Astrocyte (in vitro differentiated cells and primary cell): ENCODE measurements around the gene C19orf25.

Source experiments
- EZH2 ChIP-seq: IDR thresholded peaks from 2 replicates; pipeline ENCODE4 v1.6.1; 2012; ENCODE audit warnings: mild to moderate bottlenecking, low read length, inconsistent platforms; ENCODE audit not compliant: insufficient read depth
- TF ChIP-seq, protein P1 (sequence below): IDR thresholded peaks from 2 replicates; pipeline ENCODE4 v1.5.1; 2011; ENCODE audit warnings: low read depth, mild to moderate bottlenecking, inconsistent platforms, low read length, moderate library complexity; ENCODE audit not compliant: insufficient read depth

DNA sequence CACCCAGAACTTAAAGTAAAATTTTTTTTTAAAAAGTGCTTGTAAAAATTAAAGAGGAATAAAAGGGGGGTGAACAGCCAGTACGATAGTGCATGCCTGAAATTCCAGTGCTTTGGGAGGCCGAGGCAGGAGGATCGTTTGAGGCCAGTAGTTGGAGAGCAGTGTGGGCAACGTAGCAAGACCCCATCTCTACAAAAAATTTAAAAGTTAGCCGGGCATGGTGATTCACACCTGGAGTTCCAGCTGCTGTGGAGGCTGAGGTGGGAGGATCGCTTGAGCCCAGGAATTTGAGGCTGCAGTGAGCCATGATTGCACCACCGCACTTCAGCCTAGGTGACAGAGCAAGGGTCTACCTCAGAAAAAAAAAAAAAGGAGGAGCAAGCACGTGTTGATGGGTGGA is 26.0 kb upstream of the C19orf25 start:
- TF ChIP-seq, protein P1, sequence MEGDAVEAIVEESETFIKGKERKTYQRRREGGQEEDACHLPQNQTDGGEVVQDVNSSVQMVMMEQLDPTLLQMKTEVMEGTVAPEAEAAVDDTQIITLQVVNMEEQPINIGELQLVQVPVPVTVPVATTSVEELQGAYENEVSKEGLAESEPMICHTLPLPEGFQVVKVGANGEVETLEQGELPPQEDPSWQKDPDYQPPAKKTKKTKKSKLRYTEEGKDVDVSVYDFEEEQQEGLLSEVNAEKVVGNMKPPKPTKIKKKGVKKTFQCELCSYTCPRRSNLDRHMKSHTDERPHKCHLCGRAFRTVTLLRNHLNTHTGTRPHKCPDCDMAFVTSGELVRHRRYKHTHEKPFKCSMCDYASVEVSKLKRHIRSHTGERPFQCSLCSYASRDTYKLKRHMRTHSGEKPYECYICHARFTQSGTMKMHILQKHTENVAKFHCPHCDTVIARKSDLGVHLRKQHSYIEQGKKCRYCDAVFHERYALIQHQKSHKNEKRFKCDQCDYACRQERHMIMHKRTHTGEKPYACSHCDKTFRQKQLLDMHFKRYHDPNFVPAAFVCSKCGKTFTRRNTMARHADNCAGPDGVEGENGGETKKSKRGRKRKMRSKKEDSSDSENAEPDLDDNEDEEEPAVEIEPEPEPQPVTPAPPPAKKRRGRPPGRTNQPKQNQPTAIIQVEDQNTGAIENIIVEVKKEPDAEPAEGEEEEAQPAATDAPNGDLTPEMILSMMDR = no peak
- TF ChIP-seq EZH2 = no peak
